22Rv1 (cell line): ENCODE measurements around the gene SPACA9.

Experiments
- CTCF ChIP-seq: fragments of 450-650 bp; IDR thresholded peaks from 2 replicates; pipeline ENCODE4 v1.5.1; 2017; ENCODE audit warnings: mild to moderate bottlenecking
- ZFX ChIP-seq: fragments of 450-650 bp; IDR thresholded peaks from 2 replicates; pipeline ENCODE4 v1.6.1; 2017; ENCODE audit warnings: antibody characterized with exemption, borderline replicate concordance

- TF ChIP-seq CTCF, result no peak
- TF ChIP-seq ZFX, result no peak
These were observed 30.6 kb downstream of the SPACA9 start for GRCh38 chr9:132909311-132909710.
